DOHH2 (cell line): ENCODE results near the gene LDLR.
A peak's percentile ranks its signal among the peaks of the same experiment; 100 is the strongest.

Experiments
- CTCF ChIP-seq: fragments of 200-600 bp; sonication (generic); IDR thresholded peaks from one replicate; pipeline ENCODE4 v1.5.1; 2014; ENCODE audit warnings: antibody characterized with exemption, mild to moderate bottlenecking, low read depth, low read length; ENCODE audit not compliant: poor library complexity, severe bottlenecking
- EZH2phosphoT487 ChIP-seq: fragments of 200-600 bp; sonication (generic); IDR thresholded peaks from 2 replicates; pipeline ENCODE4 v1.6.1; 2017; ENCODE audit warnings: borderline replicate concordance, mild to moderate bottlenecking, antibody characterized with exemption, low read length, moderate library complexity, mixed read lengths

- peak; percentile 24 for TF ChIP-seq CTCF
- TF ChIP-seq EZH2phosphoT487, result no peak
Measured at GRCh38 chr19:11089254-11090013, at the start of gene LDLR.
